Superior temporal gyrus (tissue), 1 donor: ENCODE results near the gene TJP1.
"Not testable (repeated sequence)": the region's sequence is repeated elsewhere in the genome, so short reads cannot be mapped to it uniquely, and the experiment has no call there.

ENCODE experiments used
- DNase-seq: peaks from one replicate; pipeline ENCODE4 v3.0.0-alpha.2; 2016; ENCODE audit errors: extremely low spot score

TJP1 gene

DNA sequence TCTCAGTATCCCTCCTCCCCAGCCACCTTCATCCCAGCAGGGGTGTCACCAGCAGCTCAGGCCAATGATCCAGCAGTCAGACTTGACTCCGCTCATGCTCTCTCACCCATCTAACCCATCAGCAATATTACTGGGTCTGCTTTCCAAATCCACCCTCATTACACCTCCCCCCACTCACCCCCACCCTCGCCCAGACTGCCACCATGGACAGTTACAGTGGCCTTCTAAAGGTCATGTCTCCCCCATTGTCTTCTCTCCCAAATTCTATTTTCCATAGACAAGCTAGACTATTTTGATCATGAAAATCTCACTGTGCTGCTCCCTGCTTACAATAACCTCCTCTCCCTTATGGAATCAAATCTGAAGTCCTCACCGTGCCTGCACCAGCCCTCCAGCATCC, 156.0 kb downstream of the TJP1 start:
- no peak for DNase-seq

GRCh38 chr15:29665444-29666003, 156.7 kb downstream of the TJP1 start:
- DNase-seq = no peak

- DNase-seq = peak; percentile 36
Measured at GRCh38 chr15:29664406-29664805, 157.9 kb downstream of the TJP1 start.

DNA sequence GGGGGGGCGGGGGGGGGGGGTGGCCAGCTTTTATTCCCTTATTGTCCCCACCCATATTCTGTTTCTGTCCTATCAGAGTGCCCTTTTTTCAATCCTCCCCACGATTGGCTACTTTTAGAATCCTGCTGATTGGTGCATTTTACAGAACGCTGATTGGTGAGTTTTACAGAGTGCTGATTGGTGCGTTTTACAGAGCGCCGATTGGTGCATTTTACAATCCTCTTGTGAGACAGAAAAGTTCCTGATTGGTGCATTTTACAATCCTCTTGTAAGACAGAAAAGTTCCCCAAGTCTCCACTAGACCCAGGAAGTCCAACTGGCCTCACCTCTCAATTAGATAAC, 164.8 kb downstream of the TJP1 start:
- not testable (repeated sequence) for DNase-seq

- DNase-seq = no peak
Measured at GRCh38 chr15:29656636-29657475, 165.4 kb downstream of the TJP1 start.

GRCh38 chr15:29652595-29652994, 169.7 kb downstream of the TJP1 start:
- no peak for DNase-seq

- no peak for DNase-seq
Measured at GRCh38 chr15:29651476-29652233, 170.6 kb downstream of the TJP1 start.
